Measurements from ENCODE around the gene HHAT.

HHAT gene

DNA sequence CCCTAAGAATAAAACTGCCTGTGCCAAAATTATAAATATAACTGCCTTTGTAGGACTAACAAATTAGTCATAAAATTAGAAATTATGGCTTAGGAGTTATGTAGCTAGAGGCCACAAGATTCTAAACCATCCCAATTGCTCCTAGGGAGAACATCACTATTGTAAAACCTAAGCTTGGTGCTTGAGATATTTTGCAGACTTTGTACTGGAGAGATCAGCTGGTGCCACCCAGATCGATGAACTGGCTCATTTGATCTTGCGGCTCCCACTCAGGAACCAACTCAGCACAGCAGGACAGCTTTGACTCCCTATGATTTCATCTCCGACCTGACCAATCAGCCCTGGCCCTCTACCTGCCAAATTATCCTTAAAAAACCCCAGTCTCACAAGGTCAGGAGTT lies 30.6 kb downstream of the HHAT start:
- DNase-seq (ENCODE audit: low read depth) = no peak

DNA sequence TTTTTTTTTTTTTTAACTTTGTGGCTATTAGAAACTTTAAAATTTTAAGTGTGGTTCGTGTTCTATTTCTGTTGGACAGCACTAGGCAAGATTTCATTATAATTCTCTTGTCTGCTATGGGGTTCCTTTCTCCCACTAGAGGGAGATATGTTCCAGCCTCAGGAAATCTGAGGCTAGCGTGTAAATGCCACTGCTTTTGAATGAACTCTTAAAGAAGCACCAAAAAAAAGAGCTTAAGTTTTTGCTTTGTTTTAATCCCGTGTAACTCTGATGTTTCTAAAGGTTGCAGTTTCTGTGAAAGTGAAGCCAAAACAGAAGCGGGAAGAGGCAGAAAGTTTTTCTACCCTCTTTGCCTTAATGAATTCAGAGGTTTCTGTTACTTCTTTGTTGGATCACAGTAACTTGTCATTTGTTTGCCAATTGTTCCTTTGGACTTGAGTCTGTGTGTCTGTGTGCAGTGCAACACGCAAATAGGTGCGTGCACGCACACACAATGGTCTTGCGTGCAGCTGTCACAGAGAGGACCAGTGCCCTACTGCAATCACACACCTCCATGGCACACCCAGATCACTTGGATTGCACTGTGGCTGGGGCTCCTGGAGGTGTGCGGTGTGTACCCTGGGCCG lies 32.3 kb downstream of the HHAT start:
- no peak for DNase-seq (ENCODE audit: low read depth)

DNA sequence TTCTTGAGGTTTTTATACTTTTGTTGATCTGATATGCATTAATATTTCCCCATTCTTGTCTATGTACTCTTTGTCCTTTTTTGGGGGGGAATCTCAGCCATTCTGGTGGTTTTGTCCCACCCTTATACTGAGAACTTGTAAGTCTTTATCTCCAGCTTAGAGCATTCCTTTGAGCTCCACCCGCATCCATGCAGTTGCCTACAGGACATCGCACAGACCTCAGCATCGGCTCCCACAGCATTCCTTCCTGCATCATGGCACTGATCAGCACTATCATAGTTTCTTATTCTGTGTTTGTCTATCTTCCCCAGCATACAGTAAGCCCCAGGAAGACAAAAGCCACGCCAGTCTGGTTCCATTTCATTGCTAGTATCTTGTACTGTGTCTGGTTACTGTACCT lies 33.0 kb downstream of the HHAT start:
- DNase-seq (ENCODE audit: low read depth) = no peak

DNA sequence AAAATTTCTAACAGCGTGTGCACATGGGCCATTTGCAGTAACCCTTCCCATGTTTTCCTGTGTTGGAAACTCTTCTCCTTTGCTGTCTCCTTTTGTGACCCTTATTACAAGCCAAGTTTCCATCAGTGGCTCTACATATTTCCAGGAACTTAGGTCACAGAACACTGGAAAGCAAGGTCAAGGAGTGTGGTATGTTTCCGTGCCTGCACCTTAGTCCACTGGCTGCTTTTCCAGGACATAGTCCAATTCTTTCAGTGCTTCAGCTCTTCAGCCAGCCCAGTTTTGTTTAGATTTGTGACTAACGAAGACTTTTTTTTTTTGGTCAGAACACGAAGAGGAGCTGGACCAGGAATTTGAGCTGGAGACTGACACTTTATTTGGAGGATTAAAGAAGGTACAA lies 33.8 kb downstream of the HHAT start:
- no peak for DNase-seq (ENCODE audit: low read depth)

DNA sequence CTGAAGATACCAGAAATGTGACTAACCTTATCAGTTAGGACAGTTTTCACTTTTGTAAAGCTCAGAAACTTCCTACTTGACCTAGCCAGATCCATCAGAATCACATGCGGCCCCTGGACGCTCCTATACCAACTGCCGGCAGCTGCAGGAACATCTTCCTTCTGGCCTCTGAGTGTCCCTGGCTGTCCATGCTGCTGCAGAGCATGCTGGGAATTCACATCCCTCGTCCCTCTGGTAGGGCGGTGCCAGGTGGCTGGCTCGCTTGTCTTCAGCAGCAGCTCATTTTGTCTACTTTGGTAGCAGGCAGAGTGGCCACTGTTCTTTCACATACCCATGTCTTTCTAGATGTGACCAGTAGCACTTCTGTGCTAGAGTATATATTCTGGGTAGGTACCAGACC lies 34.4 kb downstream of the HHAT start:
- no peak for DNase-seq (ENCODE audit: low read depth)

DNA sequence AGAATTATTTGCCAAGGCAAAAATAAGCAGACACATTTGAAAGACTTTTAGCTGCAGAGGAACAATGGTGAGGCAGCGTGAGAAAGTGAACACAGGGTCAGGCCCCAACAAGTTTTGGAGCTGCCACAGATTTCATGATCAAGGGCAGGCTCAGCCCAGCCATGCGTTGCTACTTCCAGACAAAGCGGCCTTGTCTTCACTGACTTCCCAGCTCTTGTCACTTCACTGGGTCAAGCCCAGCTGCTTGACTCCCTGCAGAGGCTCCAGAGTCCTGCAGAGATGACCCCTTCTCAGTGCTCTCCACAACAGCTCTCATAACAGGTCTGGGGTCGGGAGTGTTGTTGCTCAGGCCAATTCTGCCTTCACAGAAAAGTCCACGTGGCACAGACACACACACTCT lies 35.8 kb downstream of the HHAT start:
- DNase-seq (ENCODE audit: low read depth) = no peak

DNA sequence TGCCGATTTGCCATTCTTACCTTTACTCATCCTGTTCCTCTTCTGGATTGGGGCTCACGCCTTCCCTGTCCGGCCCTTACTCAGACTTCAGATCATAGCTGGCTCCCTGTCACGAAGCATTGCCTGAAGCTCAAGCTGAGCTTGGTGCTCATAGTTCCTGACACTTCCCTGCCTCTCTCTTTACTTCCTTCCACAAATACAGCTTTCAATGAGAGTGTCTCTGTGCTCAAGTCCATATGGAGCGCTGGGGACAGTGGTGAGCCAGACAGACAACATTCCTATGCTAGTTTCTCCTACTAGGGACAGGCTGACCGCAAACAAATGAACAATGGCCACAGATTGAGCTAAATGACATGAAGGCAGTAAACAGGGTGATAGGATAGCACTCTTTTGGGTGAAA lies 38.1 kb downstream of the HHAT start:
- DNase-seq (ENCODE audit: low read depth) = no peak

DNA sequence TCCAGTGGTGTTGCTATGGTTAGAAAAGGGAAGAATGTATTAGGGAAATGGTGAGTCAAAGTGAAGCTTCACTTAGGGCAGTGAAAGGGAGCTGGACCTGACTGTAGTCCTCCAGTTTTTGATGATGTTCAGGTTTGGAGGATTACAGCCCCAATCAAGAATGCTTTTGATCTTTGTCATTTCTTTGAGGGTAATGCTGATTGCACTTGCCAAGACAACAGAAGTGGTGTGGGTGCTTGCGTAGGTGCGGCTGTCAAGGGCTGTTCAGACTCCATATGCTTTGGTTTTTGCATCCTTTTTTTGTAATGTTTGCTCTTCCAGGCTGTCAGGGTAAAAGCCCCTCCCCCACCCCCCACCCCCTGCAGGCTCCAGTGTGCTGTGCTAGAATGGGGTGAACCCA lies 38.9 kb downstream of the HHAT start:
- DNase-seq (ENCODE audit: low read depth) = no peak

DNA sequence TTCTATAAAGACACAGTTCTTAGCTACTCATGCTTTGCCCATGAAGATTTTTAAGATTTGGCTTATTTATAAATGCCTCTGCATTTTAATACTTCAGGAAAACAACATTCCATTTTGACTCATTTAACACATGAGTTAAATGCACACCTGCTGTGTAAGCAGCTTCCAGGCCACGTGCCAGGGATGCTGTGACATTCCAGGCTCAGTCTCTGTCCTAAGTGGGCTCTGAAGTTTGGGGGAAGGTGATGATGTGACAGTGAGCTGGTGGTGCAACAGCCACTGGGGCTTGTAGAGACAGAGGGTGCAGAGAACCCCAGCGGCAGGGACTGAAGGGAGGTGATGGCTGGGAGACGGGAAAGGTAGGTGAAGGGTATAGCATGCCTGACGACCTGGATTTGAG lies 40.7 kb downstream of the HHAT start:
- DNase-seq (ENCODE audit: low read depth) = no peak

DNA sequence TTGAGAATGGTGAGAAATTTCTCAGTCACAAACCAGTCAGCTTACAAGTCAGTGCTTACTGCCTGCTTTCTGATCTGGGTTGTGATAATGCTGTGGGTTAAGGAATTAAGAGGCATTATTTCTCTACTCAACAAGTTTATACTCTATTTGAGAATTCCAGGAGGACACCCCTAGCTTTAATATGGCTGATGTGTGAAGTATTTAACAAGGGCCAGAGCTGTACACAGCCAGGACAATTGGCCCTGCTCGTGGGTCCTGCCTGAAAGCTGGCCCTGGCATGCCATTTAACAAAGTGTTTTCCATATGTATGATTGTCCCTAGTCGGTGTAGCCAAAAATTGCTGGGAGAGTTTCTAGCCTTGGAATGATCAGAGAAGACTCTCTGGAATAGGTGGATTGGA lies 43.2 kb downstream of the HHAT start:
- DNase-seq (ENCODE audit: low read depth) = no peak

DNA sequence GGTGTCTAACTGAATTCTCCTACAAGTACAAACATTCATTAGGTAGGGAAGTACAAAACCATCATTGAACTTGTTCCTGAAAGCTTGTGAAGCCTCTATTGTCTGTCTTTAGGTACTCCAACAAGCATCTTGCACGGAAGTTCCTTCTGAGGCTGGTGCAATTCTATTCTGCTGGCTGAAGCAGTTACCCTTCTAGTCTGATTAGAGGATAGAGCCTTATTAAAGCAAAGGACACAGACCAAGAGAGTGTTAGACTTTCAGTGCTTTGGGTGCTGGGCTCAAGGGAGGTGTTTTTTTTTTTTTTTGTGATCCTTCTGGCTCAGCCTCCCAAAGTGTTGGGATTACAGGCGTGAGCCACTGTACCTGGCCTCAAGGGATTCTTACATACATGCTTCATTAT lies 43.8 kb downstream of the HHAT start:
- no peak for DNase-seq (ENCODE audit: low read depth)

DNA sequence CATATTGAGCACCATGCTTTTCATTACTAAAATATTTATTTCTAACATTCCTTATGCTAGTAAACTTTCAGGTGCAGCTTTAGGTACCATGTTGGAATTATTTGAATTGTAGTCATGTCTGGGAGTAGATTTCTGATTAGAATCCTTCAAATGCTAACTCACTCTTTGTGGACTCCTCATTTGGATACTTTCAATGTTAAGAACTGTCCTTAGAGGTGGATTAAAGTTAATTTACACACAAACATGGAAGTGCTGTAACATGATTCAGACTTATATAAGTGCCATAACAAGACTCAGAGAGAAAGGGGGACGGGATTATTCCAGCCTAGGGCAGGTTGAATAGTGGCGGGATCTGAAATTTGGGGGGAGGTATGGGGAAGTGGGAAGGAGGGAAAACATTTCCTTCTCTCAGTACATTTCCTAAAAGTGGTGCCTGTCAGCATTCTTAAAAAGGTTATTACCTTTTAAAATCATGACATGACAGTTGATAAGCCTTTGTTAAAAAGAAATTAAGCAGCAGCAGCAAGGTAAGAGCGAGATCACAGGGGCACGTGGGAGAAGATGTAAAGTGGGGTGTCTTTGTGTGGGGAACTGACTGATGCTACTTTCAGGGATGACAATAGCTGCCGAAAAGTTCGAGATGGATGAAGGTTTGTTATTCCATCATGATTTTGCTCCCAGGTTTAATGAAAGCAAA lies 44.4 kb downstream of the HHAT start:
- no peak for DNase-seq (ENCODE audit: low read depth)

DNA sequence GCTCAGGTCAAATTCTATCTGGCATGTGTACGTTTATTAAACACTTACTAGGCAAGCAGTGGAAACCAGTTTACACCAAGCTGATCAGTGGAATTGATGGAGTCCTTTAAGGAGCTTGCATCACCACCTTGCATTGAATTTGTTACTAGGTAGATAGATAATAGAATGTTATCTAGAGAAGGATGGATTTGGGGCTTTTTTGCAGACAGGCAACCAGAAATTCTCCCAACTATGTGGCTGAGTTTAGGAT lies 44.9 kb downstream of the HHAT start:
- DNase-seq (ENCODE audit: low read depth) = no peak

DNA sequence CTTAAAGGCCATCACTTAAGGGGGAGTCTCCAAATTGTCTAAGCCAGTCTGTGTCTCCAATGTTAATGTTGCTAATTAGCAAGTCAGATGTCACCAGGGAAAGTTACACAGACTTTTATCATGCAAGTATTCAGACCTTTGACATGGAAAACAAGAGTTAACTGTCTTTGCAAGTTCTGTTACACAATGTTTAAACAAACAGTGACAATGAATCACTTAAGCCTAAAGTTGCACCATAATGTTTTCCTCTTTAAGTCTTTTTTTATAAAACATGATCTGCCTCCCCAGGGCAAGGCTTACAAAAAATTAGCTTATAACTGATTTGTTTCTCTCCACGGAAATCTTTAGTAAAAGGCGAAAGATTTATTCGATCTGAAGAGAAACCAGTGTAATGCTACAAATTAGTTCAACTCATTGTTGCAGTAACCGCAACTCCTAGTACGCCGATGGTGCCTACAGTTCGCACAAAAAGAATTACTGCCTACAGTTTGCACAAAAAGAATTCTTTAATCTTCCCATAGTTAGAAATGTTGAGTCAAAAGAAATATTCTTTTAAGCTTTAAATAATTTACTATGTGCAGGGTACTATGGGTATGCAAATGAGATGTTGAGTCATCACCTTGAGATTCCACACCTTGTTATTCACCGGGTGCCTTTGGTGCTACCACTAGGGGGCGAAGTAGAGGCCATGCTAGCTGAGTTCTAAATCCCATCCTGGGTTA lies 45.3 kb downstream of the HHAT start:
- DNase-seq (ENCODE audit: low read depth) = peak; percentile 27

DNA sequence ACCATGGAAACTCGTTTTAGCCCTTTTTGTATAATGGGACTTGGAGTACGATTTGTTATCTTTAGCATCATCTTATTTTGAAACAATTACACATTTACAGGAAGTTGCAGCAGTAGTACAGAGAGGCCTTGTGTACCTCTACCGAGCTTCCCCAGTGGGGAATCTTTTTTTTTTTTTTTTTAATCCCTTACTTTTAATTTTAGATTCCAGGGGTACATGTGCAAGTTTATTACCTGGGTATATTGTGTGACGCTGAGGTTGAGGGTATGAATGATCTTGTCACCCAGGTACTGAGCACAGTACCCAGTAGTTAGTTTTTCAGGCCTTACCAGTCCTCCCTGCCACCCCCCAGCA lies 45.9 kb downstream of the HHAT start:
- DNase-seq (ENCODE audit: low read depth) = no peak

DNA sequence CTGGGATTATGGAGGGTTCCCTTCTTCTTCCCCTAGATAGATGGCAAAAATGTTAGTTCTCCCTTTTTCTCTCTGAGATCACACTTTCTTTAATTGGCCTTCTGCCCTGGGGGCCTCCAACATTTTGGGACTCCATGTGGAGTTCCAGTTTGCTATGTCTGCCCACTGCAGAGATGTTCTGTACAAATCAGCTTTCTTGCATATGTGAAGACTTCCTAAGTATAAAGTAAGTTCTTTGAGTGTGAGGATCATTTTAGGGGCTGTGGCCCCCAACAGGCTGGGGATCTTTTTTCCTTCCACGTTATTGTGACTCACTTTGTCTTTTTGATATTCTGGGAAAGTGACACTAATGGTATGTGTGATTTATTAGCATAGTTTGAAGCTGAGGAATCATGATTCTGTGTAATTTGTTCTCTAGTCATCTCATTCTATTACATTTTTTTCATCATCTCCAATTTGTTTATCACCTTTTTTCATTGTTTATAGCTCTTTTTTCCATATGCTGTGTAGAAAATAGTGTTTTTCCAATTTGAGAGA lies 48.2 kb downstream of the HHAT start:
- DNase-seq (ENCODE audit: low read depth) = no peak

DNA sequence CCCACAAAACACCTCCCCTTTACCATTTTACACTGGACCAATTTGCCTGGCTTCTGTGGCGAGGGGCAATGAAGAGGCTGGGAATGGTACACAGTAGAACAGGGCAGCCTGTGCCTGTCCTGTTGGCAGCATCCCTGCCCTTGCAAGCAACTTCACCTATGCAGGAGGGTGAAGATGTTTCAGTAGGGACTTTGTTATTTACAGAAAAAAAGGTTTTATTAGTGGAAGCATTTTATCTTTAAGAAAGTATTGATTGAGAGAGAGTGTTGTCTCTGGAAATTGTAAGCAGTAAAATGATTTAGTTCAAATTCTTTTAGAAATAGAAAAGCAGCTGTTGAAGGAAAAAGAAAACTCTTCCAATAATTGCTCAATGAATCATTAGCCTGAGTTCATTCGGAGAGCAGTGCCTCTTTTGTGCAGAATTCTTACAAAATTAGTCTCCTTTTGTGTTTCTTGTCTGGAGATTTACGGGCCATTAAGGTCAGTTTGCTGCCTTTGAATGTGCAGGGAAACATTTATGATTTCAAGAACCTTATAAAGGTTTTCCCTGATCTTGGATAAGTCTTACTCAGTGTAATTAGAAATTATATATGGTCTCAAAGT lies 49.1 kb downstream of the HHAT start:
- no peak for DNase-seq (ENCODE audit: low read depth)

DNA sequence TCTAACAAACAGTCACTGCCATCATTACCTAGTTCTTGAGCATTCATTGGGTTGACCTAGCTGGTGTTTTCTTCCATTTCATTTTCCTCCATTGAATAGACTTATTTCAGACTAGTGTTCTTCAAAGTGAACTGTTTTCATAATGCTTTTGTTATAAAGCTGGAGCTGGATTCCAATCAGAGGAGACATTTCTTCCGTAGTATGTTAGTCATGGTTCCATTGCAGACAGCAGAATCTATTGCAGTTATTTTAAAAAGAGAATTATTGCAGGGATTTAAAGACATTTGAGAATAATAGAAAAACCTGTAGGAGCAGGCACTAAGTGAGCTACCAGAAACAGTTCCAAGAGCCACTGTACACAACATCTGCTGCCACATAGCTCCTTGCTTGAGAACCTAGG lies 50.0 kb downstream of the HHAT start:
- DNase-seq (ENCODE audit: low read depth) = no peak

DNA sequence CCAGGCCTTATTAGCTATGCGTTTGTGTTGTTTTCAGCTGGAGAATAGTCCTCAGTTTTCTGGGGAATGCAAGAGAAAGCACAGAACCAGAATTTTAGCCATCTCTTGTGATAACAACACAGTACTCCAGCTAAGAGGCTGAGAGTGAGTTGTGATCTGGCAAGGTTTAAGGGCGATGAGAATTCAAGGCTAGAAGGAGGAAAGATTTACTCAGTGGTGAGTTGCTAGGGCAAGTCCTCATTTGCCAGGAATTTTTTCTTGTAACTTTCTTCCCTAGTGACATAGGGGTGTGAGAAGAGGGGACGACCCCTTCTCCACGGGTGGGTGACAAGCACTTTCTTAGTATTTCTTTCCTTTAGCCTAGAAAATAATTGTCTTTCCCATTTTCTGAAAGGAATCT lies 53.2 kb downstream of the HHAT start:
- DNase-seq (ENCODE audit: low read depth) = no peak

DNA sequence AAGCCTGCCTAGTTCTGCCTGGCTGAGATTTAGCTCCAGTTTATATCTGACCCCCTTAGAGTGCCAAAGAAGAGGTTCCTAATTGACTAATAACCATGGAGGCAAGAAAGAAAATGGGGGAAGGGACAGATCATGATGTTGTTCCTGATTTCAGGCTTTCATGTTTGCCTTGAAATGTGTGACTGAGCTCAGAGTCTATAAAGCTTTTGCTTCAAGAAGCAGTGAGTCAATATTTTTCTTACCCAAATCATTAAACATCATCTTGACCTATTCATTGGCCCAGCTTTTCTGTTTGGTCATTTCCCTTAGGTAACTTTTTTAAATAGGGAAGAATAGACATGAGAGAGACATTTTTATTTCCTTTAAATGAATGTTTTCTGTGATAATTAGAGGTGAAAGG lies 55.9 kb downstream of the HHAT start:
- no peak for DNase-seq (ENCODE audit: low read depth)

DNA sequence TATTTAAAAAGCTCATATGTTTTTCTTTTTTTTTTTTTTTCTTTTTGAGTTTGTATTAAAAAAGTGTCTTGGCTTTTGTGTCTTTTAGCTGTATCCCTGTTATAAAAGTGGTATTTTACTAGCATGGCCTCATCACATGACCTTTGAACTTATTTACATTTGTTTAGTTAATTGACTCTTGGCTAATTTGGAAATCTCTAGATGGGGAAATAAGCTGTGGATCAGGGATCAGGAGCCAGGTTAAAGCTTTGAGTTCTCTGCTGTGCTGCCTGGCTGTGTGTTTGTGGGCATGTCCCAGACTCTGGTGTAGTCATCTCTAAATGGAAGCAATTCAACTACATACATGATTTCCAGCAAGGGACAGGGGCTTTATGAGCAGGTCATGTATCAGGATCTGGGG lies 56.5 kb downstream of the HHAT start:
- no peak for DNase-seq (ENCODE audit: low read depth)

DNA sequence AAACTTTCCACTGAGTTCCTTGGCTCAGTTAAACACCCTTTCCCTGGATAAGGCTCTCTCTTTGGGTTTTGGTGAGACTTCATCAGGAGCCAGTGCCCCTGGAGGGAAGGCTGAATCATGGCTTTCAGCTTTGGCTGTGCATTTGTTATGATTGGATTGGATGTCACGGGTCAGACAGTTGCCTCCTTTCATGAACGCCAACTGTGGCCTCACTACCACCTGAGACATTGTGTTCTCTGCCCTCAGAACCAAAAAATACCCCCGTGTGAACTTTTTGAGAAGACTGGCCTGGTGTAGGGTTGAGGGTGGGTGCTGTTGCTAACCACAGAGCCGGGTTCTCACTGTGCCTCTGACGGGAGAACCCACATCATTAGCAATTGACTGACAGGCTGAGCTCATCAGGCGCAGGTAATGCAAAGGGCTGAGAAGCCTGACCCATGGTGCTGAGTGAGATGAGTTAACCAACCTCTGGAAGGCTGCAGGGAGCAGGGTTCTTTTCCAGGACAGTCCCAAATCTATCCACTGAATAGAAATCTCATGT lies 65.6 kb downstream of the HHAT start:
- DNase-seq (ENCODE audit: low read depth) = no peak

DNA sequence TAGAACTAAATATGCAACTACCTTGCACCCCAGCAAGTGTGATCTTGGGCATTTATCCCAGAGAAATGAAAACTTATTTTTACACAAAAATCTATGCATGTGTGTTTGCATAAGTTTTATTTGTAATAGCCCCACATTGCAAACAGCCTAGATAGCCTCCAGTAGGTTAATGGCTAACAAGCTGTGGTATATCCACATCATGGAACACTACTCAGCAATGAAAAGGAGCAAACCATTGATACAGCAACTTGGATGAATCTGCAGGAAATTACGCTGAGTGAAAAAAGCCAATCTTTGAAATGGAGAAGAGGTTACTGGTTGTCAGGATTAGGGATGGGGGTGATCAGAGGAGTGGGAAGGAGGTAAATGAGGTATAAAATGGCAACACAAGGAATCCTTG lies 67.8 kb downstream of the HHAT start:
- no peak for DNase-seq (ENCODE audit: low read depth)

Measured in stimulated activated CD8-positive, alpha-beta memory T cell treated with anti-CD3 and anti-CD28 coated beads, Interleukin-15, amount 100 ng/mL, for 1 hour (primary cell).